Right forelimb (tissue), 1 donor: ENCODE data around the gene OR2B2.

Experiments
- DNase-seq: peaks from one replicate; pipeline ENCODE4 v3.0.0-alpha.2; 2018

The OR2B2 gene

DNA sequence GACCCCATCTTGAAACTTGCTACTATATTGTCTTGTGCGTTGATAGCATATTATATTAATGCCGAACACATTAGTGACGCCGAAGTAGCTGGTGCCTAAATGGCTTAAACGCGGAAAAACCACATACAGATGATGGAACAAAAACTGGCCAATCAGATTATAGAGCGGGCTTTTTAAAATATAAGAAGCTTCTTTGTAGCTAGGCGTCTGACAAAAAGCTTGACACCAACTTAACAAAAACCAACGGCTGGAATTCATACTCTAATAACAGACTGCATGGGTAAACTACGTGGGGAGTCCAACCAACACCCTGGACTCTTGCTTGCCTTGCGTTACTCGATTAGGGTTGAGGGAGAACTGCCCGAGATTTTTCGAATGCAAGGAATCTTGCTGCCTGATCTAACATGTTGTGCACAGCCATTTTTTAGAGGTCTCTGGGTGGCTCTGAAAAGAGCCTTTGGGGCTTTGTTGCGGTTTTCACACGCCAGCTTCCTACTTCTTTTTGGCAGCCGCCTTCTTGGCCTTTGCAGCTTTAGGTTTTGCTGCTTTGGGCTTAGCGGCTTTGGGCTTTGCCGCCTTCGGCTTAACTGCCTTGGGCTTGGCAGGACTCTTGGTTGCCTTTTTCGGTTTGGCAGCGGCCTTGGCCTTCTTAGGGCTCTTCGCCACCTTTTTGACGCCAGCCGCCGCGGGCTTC is 45.7 kb downstream of the OR2B2 start:
- DNase-seq, result peak; percentile 69

- DNase-seq, result peak; percentile 63
Measured at GRCh38 chr6:27865850-27866356, 46.3 kb downstream of the OR2B2 start.

GRCh38 chr6:27864906-27865849 is 47.0 kb downstream of the OR2B2 start:
- peak; percentile 82 for DNase-seq

- DNase-seq, result peak; percentile 65
Measured at GRCh38 chr6:27863962-27864905, 48.0 kb downstream of the OR2B2 start.

GRCh38 chr6:27862396-27863066 is 49.7 kb downstream of the OR2B2 start:
- no peak for DNase-seq

DNA sequence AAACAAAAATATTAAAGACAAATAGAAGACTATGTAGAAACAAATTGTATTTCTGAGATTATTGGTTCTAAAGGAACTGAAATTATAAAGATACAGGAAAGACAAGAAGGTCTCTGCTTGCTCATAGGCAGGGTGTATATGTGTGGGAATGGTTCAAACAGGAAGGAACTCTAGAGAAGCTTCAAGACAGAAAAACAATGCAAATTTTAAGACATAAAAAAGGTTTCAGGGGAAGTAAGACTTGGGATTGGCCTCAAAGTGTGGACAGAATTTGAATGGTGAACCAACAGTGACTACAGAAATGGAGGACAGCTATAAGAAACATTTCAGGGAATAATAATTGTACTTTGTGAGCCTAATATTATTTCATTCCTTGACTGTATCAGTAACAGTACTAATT is 50.3 kb downstream of the OR2B2 start:
- no peak for DNase-seq

GRCh38 chr6:27861276-27861840 is 50.8 kb downstream of the OR2B2 start:
- DNase-seq, result no peak
